HEK293 (cell line): ENCODE measurements around the gene DROSHA.

Experiments
- BCL11A ChIP-seq: fragments of 450-650 bp; formaldehyde crosslinking; IDR thresholded peaks from 2 replicates; pipeline ENCODE4 v1.5.1; 2016; ENCODE audit warnings: low read depth, missing biosample characterization, missing genetic modification characterization
- GLI2 ChIP-seq: fragments of 450-650 bp; formaldehyde crosslinking; IDR thresholded peaks from 2 replicates; pipeline ENCODE4; 2017; ENCODE audit warnings: missing biosample characterization, missing genetic modification characterization, low read depth, borderline replicate concordance
- GLI4 ChIP-seq: fragments of 450-650 bp; formaldehyde crosslinking; IDR thresholded peaks from 2 replicates; pipeline ENCODE4 v1.5.1; 2016; ENCODE audit warnings: missing biosample characterization, missing genetic modification characterization
- IKZF3 ChIP-seq: fragments of 450-650 bp; IDR thresholded peaks from 2 replicates; pipeline ENCODE4 v1.5.0; 2018; ENCODE audit warnings: missing biosample characterization, mild to moderate bottlenecking, missing genetic modification characterization, moderate library complexity
- INSM2 ChIP-seq: fragments of 450-650 bp; formaldehyde crosslinking; IDR thresholded peaks from 2 replicates; pipeline ENCODE4 v1.5.1; 2016; ENCODE audit warnings: missing biosample characterization, missing genetic modification characterization
- KLF10 ChIP-seq: fragments of 450-650 bp; IDR thresholded peaks from 2 replicates; pipeline ENCODE4 v1.5.1; 2018; ENCODE audit warnings: missing biosample characterization, mild to moderate bottlenecking, missing genetic modification characterization
- KLF16 ChIP-seq: fragments of 450-650 bp; formaldehyde crosslinking; IDR thresholded peaks from 2 replicates; pipeline ENCODE4 v1.5.1; 2017; ENCODE audit warnings: missing biosample characterization, missing genetic modification characterization
- KLF8 ChIP-seq: fragments of 450-650 bp; formaldehyde crosslinking; IDR thresholded peaks from 2 replicates; pipeline ENCODE4 v1.5.1; 2016; ENCODE audit warnings: missing biosample characterization, missing genetic modification characterization
- MEIS1 ChIP-seq: sonication (generic); formaldehyde crosslinking; IDR thresholded peaks from 2 replicates; pipeline ENCODE4 v1.8.1; 2022; ENCODE audit warnings: missing genetic modification reagents, mild to moderate bottlenecking, borderline replicate concordance
- OVOL3 ChIP-seq: fragments of 450-650 bp; formaldehyde crosslinking; IDR thresholded peaks from 2 replicates; pipeline ENCODE4 v1.5.1; 2016; ENCODE audit warnings: missing biosample characterization, missing genetic modification characterization
- REST ChIP-seq: fragments of 450-650 bp; formaldehyde crosslinking; IDR thresholded peaks from 2 replicates; pipeline ENCODE4 v1.5.1; 2016; ENCODE audit warnings: missing biosample characterization, missing genetic modification characterization
- SP2 ChIP-seq: fragments of 450-650 bp; formaldehyde crosslinking; IDR thresholded peaks from 2 replicates; pipeline ENCODE4 v1.5.1; 2016; ENCODE audit warnings: missing biosample characterization, missing genetic modification characterization
- TCF7L2 ChIP-seq: IDR thresholded peaks from 2 replicates; pipeline ENCODE4 v1.6.1; 2011; ENCODE audit warnings: low read depth, mild to moderate bottlenecking, inconsistent platforms, low read length, moderate library complexity, borderline replicate concordance
- ZIC2 ChIP-seq: fragments of 450-650 bp; formaldehyde crosslinking; IDR thresholded peaks from 2 replicates; pipeline ENCODE4 v1.5.1; 2016; ENCODE audit warnings: missing biosample characterization, missing genetic modification characterization
- ZNF223 ChIP-seq: fragments of 450-650 bp; formaldehyde crosslinking; IDR thresholded peaks from 2 replicates; pipeline ENCODE4 v1.5.1; 2016; ENCODE audit warnings: missing biosample characterization, missing genetic modification characterization
- ZNF24 ChIP-seq: fragments of 450-650 bp; formaldehyde crosslinking; IDR thresholded peaks from 2 replicates; pipeline ENCODE4 v1.5.1; 2016; ENCODE audit warnings: missing biosample characterization, missing genetic modification characterization
- ZNF280D ChIP-seq: fragments of 450-650 bp; formaldehyde crosslinking; IDR thresholded peaks from 2 replicates; pipeline ENCODE4 v1.5.1; 2016; ENCODE audit warnings: missing biosample characterization, missing genetic modification characterization
- ZNF292 ChIP-seq: fragments of 450-650 bp; formaldehyde crosslinking; IDR thresholded peaks from 2 replicates; pipeline ENCODE4 v1.5.1; 2016; ENCODE audit warnings: low read depth, missing biosample characterization, missing genetic modification characterization, borderline replicate concordance
- ZNF354C ChIP-seq: fragments of 450-650 bp; formaldehyde crosslinking; IDR thresholded peaks from 2 replicates; pipeline ENCODE4 v1.5.1; 2016; ENCODE audit warnings: missing biosample characterization, missing genetic modification characterization, low read depth, borderline replicate concordance
- ZNF473 ChIP-seq: fragments of 450-650 bp; formaldehyde crosslinking; IDR thresholded peaks from 2 replicates; pipeline ENCODE4 v1.5.1; 2017; ENCODE audit warnings: missing biosample characterization, missing genetic modification characterization
- ZNF510 ChIP-seq: fragments of 450-650 bp; formaldehyde crosslinking; IDR thresholded peaks from 2 replicates; pipeline ENCODE4 v1.5.1; 2018; ENCODE audit warnings: mild to moderate bottlenecking, missing genetic modification characterization, missing biosample characterization; ENCODE audit not compliant: insufficient replicate concordance
- ZNF530 ChIP-seq: fragments of 450-650 bp; formaldehyde crosslinking; IDR thresholded peaks from 2 replicates; pipeline ENCODE4 v1.5.1; 2016; ENCODE audit warnings: low read depth, missing biosample characterization, missing genetic modification characterization
- ZNF560 ChIP-seq: fragments of 450-650 bp; formaldehyde crosslinking; IDR thresholded peaks from 2 replicates; pipeline ENCODE4 v1.5.1; 2017; ENCODE audit warnings: missing biosample characterization, missing genetic modification characterization, borderline replicate concordance
- ZNF580 ChIP-seq: fragments of 450-650 bp; formaldehyde crosslinking; IDR thresholded peaks from 2 replicates; pipeline ENCODE4 v1.5.1; 2016; ENCODE audit warnings: missing biosample characterization, missing genetic modification characterization
- ZNF621 ChIP-seq: fragments of 450-650 bp; formaldehyde crosslinking; IDR thresholded peaks from 2 replicates; pipeline ENCODE4 v1.5.1; 2017; ENCODE audit warnings: missing biosample characterization, missing genetic modification characterization
- ZNF707 ChIP-seq: fragments of 450-650 bp; formaldehyde crosslinking; IDR thresholded peaks from 2 replicates; pipeline ENCODE4 v1.5.1; 2016; ENCODE audit warnings: missing biosample characterization, missing genetic modification characterization

The DROSHA gene

GRCh38 chr5:31531888-31532547, at the start of gene DROSHA, which contains the start of gene C5orf22 (continued):
- TF ChIP-seq ZNF354C (no peak), ZNF621 (no peak), ZNF292 (no peak), ZNF560 (tag by site-specific recombination) (no peak), TCF7L2 (no peak), ZNF707 (tag by site-specific recombination) (no peak), ZIC2 (peak; percentile 56; the same call in 1 of the 2 replicates), ZNF280D (no peak), REST (0 out of 2 replicates have a peak, but pooled peaks have one; percentile 9), ZNF24 (tag by site-specific recombination) (no peak), INSM2 (no peak), ZNF473 (tag by site-specific recombination) (no peak), MEIS1 (CRISPR knock-in tag) (no peak), SP2 (tag by site-specific recombination) (peak; percentile 100), GLI2 (no peak), ZNF510 (tag by site-specific recombination) (no peak), GLI4 (tag by site-specific recombination) (no peak), KLF16 (tag by site-specific recombination) (no peak), IKZF3 (peak; percentile 40), KLF8 (peak; percentile 12; the same call in 1 of the 2 replicates), BCL11A (tag by site-specific recombination) (no peak), ZNF223 (no peak), ZNF530 (tag by site-specific recombination) (no peak), OVOL3 (tag by site-specific recombination) (no peak), KLF10 (tag by site-specific recombination) (peak; percentile 77; the same call in 1 of the 2 replicates), ZNF580 (tag by site-specific recombination) (peak; percentile 85)
